Right renal cortex interstitium (tissue), 3 donors: ENCODE results near the gene TRIM56. TPM values are rescaled to one million over a fixed set of nuclear protein-coding genes. Genes with fewer than 3 reads are reported as not detected.
"Not testable (repeated sequence)": the region's sequence is repeated elsewhere in the genome, so short reads cannot be mapped to it uniquely, and the experiment has no call there.

Experiments used
- DNase-seq, 3 donors: peaks; one replicate each; pipeline ENCODE4 v3.0.0-alpha.2; 2013; ENCODE audit warnings: low read depth in 3 of 3, low spot score in 2 of 3
- polyA plus RNA-seq, 3 donors: library from polyadenylated mRNA; unstranded; fragments of 120-200 nt; gene quantifications; one replicate each; pipeline ENCODE4 v1.2.1, GENCODE V29; 2013; ENCODE audit not compliant: insufficient read length in 3 of 3

TRIM56 gene
- polyA plus RNA-seq, 3 donors: 15.5 to 16.3 (median 16.2) TPM

DNA sequence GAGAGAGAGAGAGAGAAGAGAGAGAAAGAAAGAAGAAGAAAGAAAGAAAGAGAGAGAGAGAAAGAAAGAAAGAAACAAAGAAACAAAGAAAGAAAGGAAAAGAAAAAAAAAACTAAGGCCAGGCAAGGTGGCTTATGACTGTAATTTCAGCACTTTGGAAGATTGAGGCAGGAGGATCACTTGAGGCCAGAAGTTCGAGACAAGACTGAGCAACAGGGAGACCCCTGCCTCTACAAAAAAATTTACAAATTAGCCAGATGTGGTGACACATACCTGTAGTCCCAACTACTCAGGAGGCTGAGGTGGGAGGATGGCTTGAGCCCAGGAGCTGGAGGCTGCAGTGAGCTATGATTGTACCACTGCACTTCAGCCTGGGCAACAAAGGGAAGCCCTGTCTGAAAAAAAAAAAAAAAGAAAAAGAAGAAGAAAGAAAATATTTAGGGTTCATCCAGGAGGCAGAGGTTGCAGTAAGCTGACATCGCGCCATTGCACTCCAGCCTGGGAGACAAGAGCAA is 44.4 kb downstream of the TRIM56 start:
- DNase-seq: no peak

DNA sequence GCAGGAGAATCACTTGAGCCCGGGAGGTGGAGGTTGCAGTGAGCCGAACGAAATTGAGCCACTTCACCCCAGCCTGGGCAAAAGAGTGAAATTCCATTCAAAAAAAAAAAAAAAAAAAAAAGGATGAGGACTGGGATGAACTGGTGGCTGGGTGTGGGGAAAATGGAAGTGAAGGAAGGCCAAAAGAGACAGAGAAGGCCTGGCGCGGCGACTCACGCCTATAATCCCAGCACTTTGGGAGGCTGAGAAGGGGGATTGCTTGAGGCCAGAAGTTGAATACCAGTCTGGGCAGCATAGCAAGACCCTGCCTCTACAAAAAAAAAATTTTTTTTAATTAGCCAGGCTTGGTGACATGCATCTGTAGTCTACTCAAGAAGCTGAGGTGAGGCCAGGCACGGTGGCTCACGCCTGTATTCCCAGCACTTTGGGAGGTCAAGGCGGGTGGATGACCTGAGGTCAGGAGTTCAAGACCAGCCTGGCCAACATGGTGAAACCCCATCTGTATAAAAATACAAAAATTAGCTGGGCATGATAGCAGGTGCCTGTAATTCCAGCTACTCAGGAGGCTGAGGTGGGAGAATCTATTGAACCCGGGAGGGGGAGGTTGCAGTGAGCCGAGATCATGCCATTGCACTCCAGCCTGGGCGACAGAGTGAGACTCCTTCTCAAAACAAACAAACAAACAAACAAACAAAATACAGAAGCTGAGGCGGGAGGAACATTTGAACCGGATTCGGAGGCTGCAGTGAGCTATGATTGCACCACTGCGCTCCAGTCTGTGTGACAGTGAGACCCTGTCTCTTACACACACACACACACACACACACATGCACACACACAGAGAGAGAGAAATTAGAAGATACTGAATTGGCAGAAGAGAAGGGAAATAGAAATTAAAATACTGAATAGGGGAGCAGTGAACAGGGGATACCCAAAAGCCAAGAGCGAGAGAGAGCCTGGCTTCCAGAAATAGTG is 47.6 kb downstream of the TRIM56 start:
- not testable (repeated sequence) for DNase-seq

- DNase-seq: no peak
Observed at GRCh38 chr7:101133621-101134398, 48.5 kb downstream of the TRIM56 start.

- no peak for DNase-seq
Observed at GRCh38 chr7:101134399-101134980, 49.2 kb downstream of the TRIM56 start.

- DNase-seq: no peak
Observed at GRCh38 chr7:101137651-101138212, 52.5 kb downstream of the TRIM56 start.

GRCh38 chr7:101138213-101138870 is 53.1 kb downstream of the TRIM56 start:
- no peak for DNase-seq

DNA sequence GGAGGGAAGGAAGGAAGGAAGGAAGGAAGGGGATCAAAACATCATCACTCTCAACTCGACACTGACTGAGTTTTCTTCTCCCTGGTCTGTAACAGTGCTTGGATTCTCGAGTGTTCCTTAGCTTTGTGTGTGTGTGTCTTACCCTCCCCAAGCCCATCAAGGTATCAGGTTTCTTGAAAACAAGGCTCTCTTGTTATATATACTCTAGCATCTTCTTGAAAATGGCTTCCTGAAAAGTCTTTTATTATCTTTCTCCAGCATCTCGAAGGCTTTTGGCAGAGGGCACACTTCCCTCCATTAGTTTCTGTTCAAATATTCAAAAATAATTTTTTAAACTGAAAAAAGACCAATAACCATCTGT is 55.0 kb downstream of the TRIM56 start:
- no peak for DNase-seq

GRCh38 chr7:101140746-101141382 is 55.6 kb downstream of the TRIM56 start:
- no peak for DNase-seq

Other genes starting within 250 kb of the TRIM56 start
- 10 to 100 TPM; 17.2 to 19.8 (median 17.6) TPM for gene SLC12A9, start 232.8 kb upstream of the TRIM56 start, polyA plus RNA-seq
- gene TRIP6, start 218.1 kb upstream of the TRIM56 start, polyA plus RNA-seq: 10 to 100 TPM; 63.9 to 74.3 (median 64.5) TPM
- 100 to 1,000 TPM; 136 to 156 (median 154) TPM for gene SRRT, start 210.4 kb upstream of the TRIM56 start, polyA plus RNA-seq
- gene UFSP1, start 195.8 kb upstream of the TRIM56 start, polyA plus RNA-seq: 1 to 10 TPM in 2 of 3 donors, under 1 TPM in 1; 0.96 to 2.3 (median 1.9) TPM
- gene ACHE, start 189.6 kb upstream of the TRIM56 start, polyA plus RNA-seq: 1 to 10 TPM; 3.2 to 3.7 (median 3.2) TPM
- under 1 TPM; 0.25 to 0.71 (median 0.43) TPM for gene MUC3A, start 135.9 kb upstream of the TRIM56 start, polyA plus RNA-seq
- under 1 TPM in 1 of 3 donors, not detected in 2; 0.42 TPM for gene MUC12, start 115.9 kb upstream of the TRIM56 start, polyA plus RNA-seq
- not detected for gene MUC17, start 65.4 kb upstream of the TRIM56 start, polyA plus RNA-seq
- gene SERPINE1, start 41.6 kb downstream of the TRIM56 start, polyA plus RNA-seq: 1 to 10 TPM in 2 of 3 donors, under 1 TPM in 1; 0.89 to 1.2 (median 1.1) TPM
- 10 to 100 TPM; 72.1 to 82.5 (median 76.9) TPM for gene AP1S1, start 69.0 kb downstream of the TRIM56 start, polyA plus RNA-seq
- under 1 TPM; 0.07 to 0.21 (median 0.08) TPM for gene VGF, start 80.1 kb downstream of the TRIM56 start, polyA plus RNA-seq
- gene NAT16, start 94.8 kb downstream of the TRIM56 start, polyA plus RNA-seq: not detected
- under 1 TPM; 0.12 to 0.96 (median 0.60) TPM for gene MOGAT3, start 115.6 kb downstream of the TRIM56 start, polyA plus RNA-seq
- 10 to 100 TPM; 41.6 to 42.5 (median 42.4) TPM for gene PLOD3, start 132.1 kb downstream of the TRIM56 start, polyA plus RNA-seq
- 10 to 100 TPM; 48.6 to 55.2 (median 52.8) TPM for gene ZNHIT1, start 132.7 kb downstream of the TRIM56 start, polyA plus RNA-seq
- 1 to 10 TPM; 7.3 to 8.3 (median 7.4) TPM for gene CLDN15, start 152.3 kb downstream of the TRIM56 start, polyA plus RNA-seq
- gene FIS1, start 159.6 kb downstream of the TRIM56 start, polyA plus RNA-seq: 100 to 1,000 TPM; 148 to 176 (median 150) TPM
- gene IFT22, start 236.3 kb downstream of the TRIM56 start, polyA plus RNA-seq: 10 to 100 TPM; 71.7 to 79.5 (median 78.0) TPM